ENCODE results near the gene MYB. TPM values are rescaled to one million over a fixed set of nuclear protein-coding genes. Genes with fewer than 3 reads are reported as not detected.

Gene MYB
- total RNA-seq, 1 experiment from 2014 or later: 0.95 TPM

GRCh38 chr6:135209803-135210202 is 28.7 kb downstream of the MYB start:
- no peak for DNase-seq (ENCODE audit: low read depth)
- in situ Hi-C loops (cut with HindIII; ENCODE audit: low pct_unique_long_range_greater_than_20kb, low sequenced_read_pairs): no loop called here

GRCh38 chr6:135210632-135211305 is 29.7 kb downstream of the MYB start:
- DNase-seq (ENCODE audit: low read depth): no peak
- in situ Hi-C loops (cut with HindIII; ENCODE audit: low pct_unique_long_range_greater_than_20kb, low sequenced_read_pairs): no loop called here

- DNase-seq (ENCODE audit: low read depth): no peak
- in situ Hi-C loops (cut with HindIII; ENCODE audit: low pct_unique_long_range_greater_than_20kb, low sequenced_read_pairs): no loop called here
These were observed 30.2 kb downstream of the MYB start for GRCh38 chr6:135211306-135211702.

- in situ Hi-C loops (cut with HindIII; ENCODE audit: low pct_unique_long_range_greater_than_20kb, low sequenced_read_pairs): no loop called here
These were observed 31.1 kb downstream of the MYB start for GRCh38 chr6:135212020-135212806.

GRCh38 chr6:135212935-135213334 is 31.8 kb downstream of the MYB start:
- in situ Hi-C loops (cut with HindIII; ENCODE audit: low pct_unique_long_range_greater_than_20kb, low sequenced_read_pairs): no loop called here
- no peak for DNase-seq (ENCODE audit: low read depth)

More at GRCh38 chr6:135212020-135212806, 31.1 kb downstream of the MYB start:
- DNase-seq (ENCODE audit: low read depth): no peak

- no peak for DNase-seq (ENCODE audit: low read depth)
- in situ Hi-C loops (cut with HindIII; ENCODE audit: low pct_unique_long_range_greater_than_20kb, low sequenced_read_pairs): no loop called here
These were observed 32.5 kb downstream of the MYB start for GRCh38 chr6:135213616-135214015.

- in situ Hi-C loops (cut with HindIII; ENCODE audit: low pct_unique_long_range_greater_than_20kb, low sequenced_read_pairs): no loop called here
- DNase-seq (ENCODE audit: low read depth): no peak
These were observed 34.1 kb downstream of the MYB start for GRCh38 chr6:135215160-135215559.

GRCh38 chr6:135215563-135215962 is 34.5 kb downstream of the MYB start:
- DNase-seq (ENCODE audit: low read depth): no peak
- in situ Hi-C loops (cut with HindIII; ENCODE audit: low pct_unique_long_range_greater_than_20kb, low sequenced_read_pairs): no loop called here

- no peak for DNase-seq (ENCODE audit: low read depth)
- in situ Hi-C loops (cut with HindIII; ENCODE audit: low pct_unique_long_range_greater_than_20kb, low sequenced_read_pairs): no loop called here
These were observed 36.6 kb downstream of the MYB start for GRCh38 chr6:135217663-135218062.

GRCh38 chr6:135219346-135219745 is 38.2 kb downstream of the MYB start:
- DNase-seq (ENCODE audit: low read depth): no peak
- in situ Hi-C loops (cut with HindIII; ENCODE audit: low pct_unique_long_range_greater_than_20kb, low sequenced_read_pairs): no loop called here

- no peak for DNase-seq (ENCODE audit: low read depth)
- in situ Hi-C loops (cut with HindIII; ENCODE audit: low pct_unique_long_range_greater_than_20kb, low sequenced_read_pairs): no loop called here
These were observed 39.9 kb downstream of the MYB start for GRCh38 chr6:135221042-135221441.

- DNase-seq (ENCODE audit: low read depth): no peak
- in situ Hi-C loops (cut with HindIII; ENCODE audit: low pct_unique_long_range_greater_than_20kb, low sequenced_read_pairs): no loop called here
These were observed 40.4 kb downstream of the MYB start for GRCh38 chr6:135221505-135221904.

GRCh38 chr6:135222623-135223022 is 41.5 kb downstream of the MYB start:
- no peak for DNase-seq (ENCODE audit: low read depth)
- in situ Hi-C loops (cut with HindIII; ENCODE audit: low pct_unique_long_range_greater_than_20kb, low sequenced_read_pairs): no loop called here

GRCh38 chr6:135224037-135224647 is 43.0 kb downstream of the MYB start:
- in situ Hi-C loops (cut with HindIII; ENCODE audit: low pct_unique_long_range_greater_than_20kb, low sequenced_read_pairs): no loop called here

GRCh38 chr6:135225911-135226310 is 44.8 kb downstream of the MYB start:
- DNase-seq (ENCODE audit: low read depth): no peak
- in situ Hi-C loops (cut with HindIII; ENCODE audit: low pct_unique_long_range_greater_than_20kb, low sequenced_read_pairs): no loop called here

More at GRCh38 chr6:135224037-135224647, 43.0 kb downstream of the MYB start:
- DNase-seq (ENCODE audit: low read depth): no peak

GRCh38 chr6:135226537-135226936 is 45.4 kb downstream of the MYB start:
- no peak for DNase-seq (ENCODE audit: low read depth)
- in situ Hi-C loops (cut with HindIII; ENCODE audit: low pct_unique_long_range_greater_than_20kb, low sequenced_read_pairs): no loop called here

- in situ Hi-C loops (cut with HindIII; ENCODE audit: low pct_unique_long_range_greater_than_20kb, low sequenced_read_pairs): no loop called here
- DNase-seq (ENCODE audit: low read depth): no peak
These were observed 46.2 kb downstream of the MYB start for GRCh38 chr6:135227349-135227748.

- DNase-seq (ENCODE audit: low read depth): no peak
- in situ Hi-C loops (cut with HindIII; ENCODE audit: low pct_unique_long_range_greater_than_20kb, low sequenced_read_pairs): no loop called here
These were observed 46.6 kb downstream of the MYB start for GRCh38 chr6:135227758-135228157.

- in situ Hi-C loops (cut with HindIII; ENCODE audit: low pct_unique_long_range_greater_than_20kb, low sequenced_read_pairs): no loop called here
- DNase-seq (ENCODE audit: low read depth): no peak
These were observed 47.4 kb downstream of the MYB start for GRCh38 chr6:135228486-135228885.

All from Caki2 (cell line).